HEK293 (cell line): ENCODE measurements around the gene ABCB9.

ENCODE experiments used
- ATF2 ChIP-seq: fragments of 450-650 bp; formaldehyde crosslinking; IDR thresholded peaks from 2 replicates; pipeline ENCODE4 v1.5.1; 2016; ENCODE audit warnings: missing biosample characterization, missing genetic modification characterization, low read depth
- EGR2 ChIP-seq: fragments of 450-650 bp; formaldehyde crosslinking; IDR thresholded peaks from 2 replicates; pipeline ENCODE4 v1.5.1; 2016; ENCODE audit warnings: low read depth, missing biosample characterization, missing genetic modification characterization
- PRDM1 ChIP-seq: fragments of 450-650 bp; formaldehyde crosslinking; IDR thresholded peaks from 2 replicates; pipeline ENCODE4; 2016; ENCODE audit warnings: missing biosample characterization, missing genetic modification characterization
- YY1 ChIP-seq: fragments of 450-650 bp; formaldehyde crosslinking; IDR thresholded peaks from 2 replicates; pipeline ENCODE4 v1.5.1; 2018; ENCODE audit warnings: missing biosample characterization, missing genetic modification characterization
- ZBTB17 ChIP-seq: fragments of 450-650 bp; formaldehyde crosslinking; IDR thresholded peaks from 2 replicates; pipeline ENCODE4 v1.5.1; 2016; ENCODE audit warnings: missing biosample characterization, missing genetic modification characterization
- ZBTB21 ChIP-seq: fragments of 450-650 bp; formaldehyde crosslinking; IDR thresholded peaks from 2 replicates; pipeline ENCODE4 v1.5.1; 2017; ENCODE audit warnings: missing biosample characterization, missing genetic modification characterization
- ZEB2 ChIP-seq: fragments of 450-650 bp; formaldehyde crosslinking; IDR thresholded peaks from 2 replicates; pipeline ENCODE4 v1.5.1; 2016; ENCODE audit warnings: missing biosample characterization, missing genetic modification characterization
- ZIC2 ChIP-seq: fragments of 450-650 bp; formaldehyde crosslinking; IDR thresholded peaks from 2 replicates; pipeline ENCODE4 v1.5.1; 2016; ENCODE audit warnings: missing biosample characterization, missing genetic modification characterization
- ZNF132 ChIP-seq: fragments of 450-650 bp; formaldehyde crosslinking; IDR thresholded peaks from 2 replicates; pipeline ENCODE4 v1.5.1; 2017; ENCODE audit warnings: missing biosample characterization, missing genetic modification characterization, borderline replicate concordance
- ZNF16 ChIP-seq: fragments of 450-650 bp; formaldehyde crosslinking; IDR thresholded peaks from 2 replicates; pipeline ENCODE4 v1.5.1; 2016; ENCODE audit warnings: low read depth, missing biosample characterization, missing genetic modification characterization
- ZNF214 ChIP-seq: fragments of 450-650 bp; formaldehyde crosslinking; IDR thresholded peaks from 2 replicates; pipeline ENCODE4 v1.5.1; 2017; ENCODE audit warnings: missing biosample characterization, mild to moderate bottlenecking, missing genetic modification characterization, borderline replicate concordance
- ZNF221 ChIP-seq: fragments of 450-650 bp; formaldehyde crosslinking; IDR thresholded peaks from 2 replicates; pipeline ENCODE4 v1.5.1; 2017; ENCODE audit warnings: missing biosample characterization, missing genetic modification characterization, borderline replicate concordance
- ZNF311 ChIP-seq: fragments of 450-650 bp; formaldehyde crosslinking; IDR thresholded peaks from 2 replicates; pipeline ENCODE4 v1.5.1; 2017; ENCODE audit warnings: missing biosample characterization, missing genetic modification characterization, borderline replicate concordance
- ZNF404 ChIP-seq: fragments of 450-650 bp; formaldehyde crosslinking; IDR thresholded peaks from 2 replicates; pipeline ENCODE4 v1.5.1; 2017; ENCODE audit warnings: missing biosample characterization, missing genetic modification characterization
- ZNF423 ChIP-seq: fragments of 450-650 bp; formaldehyde crosslinking; IDR thresholded peaks from 2 replicates; pipeline ENCODE4 v1.5.1; 2016; ENCODE audit warnings: missing biosample characterization, missing genetic modification characterization
- ZNF48 ChIP-seq: fragments of 450-650 bp; formaldehyde crosslinking; IDR thresholded peaks from 2 replicates; pipeline ENCODE4 v1.5.1; 2016; ENCODE audit warnings: missing biosample characterization, missing genetic modification characterization
- ZNF501 ChIP-seq: fragments of 450-650 bp; formaldehyde crosslinking; IDR thresholded peaks from 2 replicates; pipeline ENCODE4 v1.5.1; 2016; ENCODE audit warnings: missing biosample characterization, missing genetic modification characterization
- ZNF510 ChIP-seq: fragments of 450-650 bp; formaldehyde crosslinking; IDR thresholded peaks from 2 replicates; pipeline ENCODE4 v1.5.1; 2018; ENCODE audit warnings: mild to moderate bottlenecking, missing genetic modification characterization, missing biosample characterization; ENCODE audit not compliant: insufficient replicate concordance
- ZNF544 ChIP-seq: fragments of 450-650 bp; formaldehyde crosslinking; IDR thresholded peaks from 2 replicates; pipeline ENCODE4 v1.5.0; 2017; ENCODE audit warnings: missing biosample characterization, missing genetic modification characterization
- ZNF561 ChIP-seq: fragments of 450-650 bp; IDR thresholded peaks from 2 replicates; pipeline ENCODE4 v1.5.1; 2018; ENCODE audit warnings: missing biosample characterization, missing genetic modification characterization, borderline replicate concordance
- ZNF624 ChIP-seq: fragments of 450-650 bp; formaldehyde crosslinking; IDR thresholded peaks from 2 replicates; pipeline ENCODE4 v1.5.1; 2017; ENCODE audit warnings: missing biosample characterization, missing genetic modification characterization
- ZNF654 ChIP-seq: fragments of 450-650 bp; formaldehyde crosslinking; IDR thresholded peaks from 2 replicates; pipeline ENCODE4 v1.5.1; 2016; ENCODE audit warnings: low read depth, missing biosample characterization, missing genetic modification characterization
- ZNF677 ChIP-seq: fragments of 450-650 bp; IDR thresholded peaks from 2 replicates; pipeline ENCODE4 v1.5.0; 2018; ENCODE audit warnings: missing biosample characterization, mild to moderate bottlenecking, missing genetic modification characterization, moderate library complexity
- ZNF76 ChIP-seq: fragments of 450-650 bp; formaldehyde crosslinking; IDR thresholded peaks from 2 replicates; pipeline ENCODE4; 2016; ENCODE audit warnings: low read depth, missing biosample characterization, missing genetic modification characterization, borderline replicate concordance
- ZNF843 ChIP-seq: fragments of 450-650 bp; formaldehyde crosslinking; IDR thresholded peaks from 2 replicates; pipeline ENCODE4 v1.5.1; 2016; ENCODE audit warnings: missing biosample characterization, missing genetic modification characterization
- TF ChIP-seq, protein P1 (sequence below): fragments of 450-650 bp; formaldehyde crosslinking; IDR thresholded peaks from 2 replicates; pipeline ENCODE4 v1.5.1; 2017; ENCODE audit warnings: missing biosample characterization, mild to moderate bottlenecking, missing genetic modification characterization, moderate library complexity
- TF ChIP-seq, protein P2 (sequence below): fragments of 450-650 bp; formaldehyde crosslinking; IDR thresholded peaks from 2 replicates; pipeline ENCODE4 v1.5.1; 2016; ENCODE audit warnings: missing biosample characterization, missing genetic modification characterization
- TF ChIP-seq, protein P3 (sequence below): fragments of 450-650 bp; formaldehyde crosslinking; IDR thresholded peaks from 2 replicates; pipeline ENCODE4 v1.5.1; 2016; ENCODE audit warnings: missing biosample characterization, missing genetic modification characterization

The ABCB9 gene

DNA sequence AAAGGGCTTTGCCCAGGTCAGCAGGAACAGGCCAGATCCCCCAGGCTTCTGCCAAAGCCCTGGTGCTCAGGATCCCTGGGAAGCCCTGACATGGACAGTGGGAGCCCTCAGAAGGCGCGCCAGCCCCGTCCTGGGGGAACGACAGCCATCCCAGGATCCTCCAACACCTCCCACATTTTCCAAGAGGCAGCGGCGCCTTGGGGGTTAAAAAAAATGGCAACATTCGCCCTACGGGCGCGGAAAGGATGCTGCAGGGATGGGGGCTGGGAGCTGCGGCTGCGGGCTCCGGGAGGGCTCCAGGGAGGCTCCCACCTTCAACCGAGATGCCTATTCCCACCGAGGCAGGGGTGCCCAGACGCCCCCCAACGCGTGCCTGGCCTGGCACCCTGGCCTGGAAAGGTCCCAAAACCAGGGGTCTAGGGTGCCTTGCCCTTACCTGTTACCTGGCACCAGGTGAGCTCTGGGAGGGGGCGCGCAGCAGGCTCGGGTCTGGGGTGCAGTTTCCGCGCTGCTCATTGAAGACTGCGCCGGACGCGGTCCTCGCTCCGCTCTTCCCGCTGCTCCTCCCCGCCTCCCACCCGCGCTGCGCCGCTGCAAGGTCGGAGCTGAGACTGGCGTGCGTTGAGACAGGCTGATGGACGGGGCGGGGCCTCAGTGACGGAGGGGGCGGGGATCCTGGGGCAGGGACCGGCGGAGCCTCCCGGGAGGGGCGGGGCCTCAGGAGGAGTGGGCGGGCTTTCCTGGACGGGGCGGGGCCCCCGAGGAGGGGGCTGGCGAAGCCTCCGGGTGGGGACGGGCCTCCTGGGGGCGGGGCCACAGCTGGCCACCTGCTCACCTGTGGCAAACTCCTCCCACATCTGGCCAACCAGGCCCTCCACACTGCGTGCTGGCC lies at the start of gene ABCB9 (continued):
- TF ChIP-seq ZNF423 (tag by site-specific recombination) (no peak), ZNF654 (tag by site-specific recombination) (no peak), ATF2 (tag by site-specific recombination) (no peak), ZIC2 (tag by site-specific recombination) (peak; percentile 48), ZNF311 (no peak), ZNF214 (tag by site-specific recombination) (no peak), ZNF132 (tag by site-specific recombination) (no peak), EGR2 (tag by site-specific recombination) (0 out of 2 replicates have a peak, but pooled peaks have one; percentile 22), ZNF510 (no peak), ZBTB17 (tag by site-specific recombination) (peak; percentile 65), ZNF624 (tag by site-specific recombination) (no peak), ZNF16 (tag by site-specific recombination) (no peak), ZEB2 (tag by site-specific recombination) (peak; percentile 99), ZNF76 (tag by site-specific recombination) (no peak; the same call in none of the 2 replicates), ZNF404 (no peak), ZNF221 (tag by site-specific recombination) (no peak), ZNF544 (tag by site-specific recombination) (no peak), ZNF677 (tag by site-specific recombination) (no peak), ZNF843 (tag by site-specific recombination) (no peak), ZNF48 (tag by site-specific recombination) (no peak), YY1 (tag by site-specific recombination) (peak; percentile 70; the same call in 1 of the 2 replicates), ZBTB21 (tag by site-specific recombination) (no peak), ZNF501 (tag by site-specific recombination) (peak; percentile 93), ZNF561 (0 out of 2 replicates have a peak, but pooled peaks have one; percentile 31), PRDM1 (tag by site-specific recombination) (no peak)
- TF ChIP-seq, protein P1, sequence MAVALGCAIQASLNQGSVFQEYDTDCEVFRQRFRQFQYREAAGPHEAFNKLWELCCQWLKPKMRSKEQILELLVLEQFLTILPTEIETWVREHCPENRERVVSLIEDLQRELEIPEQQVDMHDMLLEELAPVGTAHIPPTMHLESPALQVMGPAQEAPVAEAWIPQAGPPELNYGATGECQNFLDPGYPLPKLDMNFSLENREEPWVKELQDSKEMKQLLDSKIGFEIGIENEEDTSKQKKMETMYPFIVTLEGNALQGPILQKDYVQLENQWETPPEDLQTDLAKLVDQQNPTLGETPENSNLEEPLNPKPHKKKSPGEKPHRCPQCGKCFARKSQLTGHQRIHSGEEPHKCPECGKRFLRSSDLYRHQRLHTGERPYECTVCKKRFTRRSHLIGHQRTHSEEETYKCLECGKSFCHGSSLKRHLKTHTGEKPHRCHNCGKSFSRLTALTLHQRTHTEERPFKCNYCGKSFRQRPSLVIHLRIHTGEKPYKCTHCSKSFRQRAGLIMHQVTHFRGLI (tag by site-specific recombination) = no peak
- TF ChIP-seq, protein P2, sequence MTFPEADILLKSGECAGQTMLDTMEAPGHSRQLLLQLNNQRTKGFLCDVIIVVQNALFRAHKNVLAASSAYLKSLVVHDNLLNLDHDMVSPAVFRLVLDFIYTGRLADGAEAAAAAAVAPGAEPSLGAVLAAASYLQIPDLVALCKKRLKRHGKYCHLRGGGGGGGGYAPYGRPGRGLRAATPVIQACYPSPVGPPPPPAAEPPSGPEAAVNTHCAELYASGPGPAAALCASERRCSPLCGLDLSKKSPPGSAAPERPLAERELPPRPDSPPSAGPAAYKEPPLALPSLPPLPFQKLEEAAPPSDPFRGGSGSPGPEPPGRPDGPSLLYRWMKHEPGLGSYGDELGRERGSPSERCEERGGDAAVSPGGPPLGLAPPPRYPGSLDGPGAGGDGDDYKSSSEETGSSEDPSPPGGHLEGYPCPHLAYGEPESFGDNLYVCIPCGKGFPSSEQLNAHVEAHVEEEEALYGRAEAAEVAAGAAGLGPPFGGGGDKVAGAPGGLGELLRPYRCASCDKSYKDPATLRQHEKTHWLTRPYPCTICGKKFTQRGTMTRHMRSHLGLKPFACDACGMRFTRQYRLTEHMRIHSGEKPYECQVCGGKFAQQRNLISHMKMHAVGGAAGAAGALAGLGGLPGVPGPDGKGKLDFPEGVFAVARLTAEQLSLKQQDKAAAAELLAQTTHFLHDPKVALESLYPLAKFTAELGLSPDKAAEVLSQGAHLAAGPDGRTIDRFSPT (tag by site-specific recombination) = peak; percentile 79
- TF ChIP-seq, protein P3, sequence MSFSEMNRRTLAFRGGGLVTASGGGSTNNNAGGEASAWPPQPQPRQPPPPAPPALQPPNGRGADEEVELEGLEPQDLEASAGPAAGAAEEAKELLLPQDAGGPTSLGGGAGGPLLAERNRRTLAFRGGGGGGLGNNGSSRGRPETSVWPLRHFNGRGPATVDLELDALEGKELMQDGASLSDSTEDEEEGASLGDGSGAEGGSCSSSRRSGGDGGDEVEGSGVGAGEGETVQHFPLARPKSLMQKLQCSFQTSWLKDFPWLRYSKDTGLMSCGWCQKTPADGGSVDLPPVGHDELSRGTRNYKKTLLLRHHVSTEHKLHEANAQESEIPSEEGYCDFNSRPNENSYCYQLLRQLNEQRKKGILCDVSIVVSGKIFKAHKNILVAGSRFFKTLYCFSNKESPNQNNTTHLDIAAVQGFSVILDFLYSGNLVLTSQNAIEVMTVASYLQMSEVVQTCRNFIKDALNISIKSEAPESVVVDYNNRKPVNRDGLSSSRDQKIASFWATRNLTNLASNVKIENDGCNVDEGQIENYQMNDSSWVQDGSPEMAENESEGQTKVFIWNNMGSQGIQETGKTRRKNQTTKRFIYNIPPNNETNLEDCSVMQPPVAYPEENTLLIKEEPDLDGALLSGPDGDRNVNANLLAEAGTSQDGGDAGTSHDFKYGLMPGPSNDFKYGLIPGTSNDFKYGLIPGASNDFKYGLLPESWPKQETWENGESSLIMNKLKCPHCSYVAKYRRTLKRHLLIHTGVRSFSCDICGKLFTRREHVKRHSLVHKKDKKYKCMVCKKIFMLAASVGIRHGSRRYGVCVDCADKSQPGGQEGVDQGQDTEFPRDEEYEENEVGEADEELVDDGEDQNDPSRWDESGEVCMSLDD (tag by site-specific recombination) = peak; percentile 92
